ENCODE measurements around the gene DNAH8. TPM values are rescaled to one million over a fixed set of nuclear protein-coding genes. Genes with fewer than 3 reads are reported as not detected.

DNAH8 gene
- total RNA-seq, 3 donors from 2014 or later (not counting 1 experiment from before 2014, with no cell fraction given) = 0.10 TPM; not detected in 2

GRCh38 chr6:39008737-39009136, 293.6 kb downstream of the DNAH8 start:
- intact Hi-C loops (cut with micrococcal nuclease) = no loop called here
- no peaks in the 10 kb centered on the region for H3K4me1 ChIP-seq (ENCODE audit: control insufficient read depth, insufficient read depth, low read length)
- no peaks in the 10 kb centered on the region for H3K36me3 Mint-ChIP-seq
- no peak overlapping the region for H3K4me3 Mint-ChIP-seq
- no peaks in the 10 kb centered on the region for H3K9me3 Mint-ChIP-seq
- H3K27me3 ChIP-seq (ENCODE audit: control insufficient read depth, insufficient read depth, low read length) = peaks cover 5% of the 10 kb centered on the region
- no peak overlapping the region for H3K27ac Mint-ChIP-seq
- DNase-seq = no peak
- no peak for ATAC-seq
- no CpG with 5 or more reads among the region's 1 CpG for WGBS (ENCODE audit: insufficient coverage)
- H3K27me3 Mint-ChIP-seq (ENCODE audit: low read depth in 2 of 2) = peaks cover 49 to 73% of the 10 kb centered on the region in 2 donors
- H3K4me1 Mint-ChIP-seq = no peaks in the 10 kb centered on the region
- H3K36me3 ChIP-seq (ENCODE audit: control insufficient read depth, insufficient read depth, low read length) = no peaks in the 10 kb centered on the region
- no peaks in the 10 kb centered on the region for H3K9me3 ChIP-seq (ENCODE audit: control insufficient read depth, insufficient read depth, low read length)
- H3K4me3 ChIP-seq (ENCODE audit: low read length) = no peak overlapping the region
- TF ChIP-seq CTCF (IDR thresholded peaks at IDR 0.05) = no peak
- no peak overlapping the region for H3K27ac ChIP-seq (ENCODE audit: low read length)

GRCh38 chr6:39009476-39009875, 294.4 kb downstream of the DNAH8 start:
- Histone ChIP-seq H3K9me3 (ENCODE audit: control insufficient read depth, insufficient read depth, low read length) (no peaks in the 10 kb centered on the region), H3K27me3 (ENCODE audit: control insufficient read depth, insufficient read depth, low read length) (peaks cover 5% of the 10 kb centered on the region), H3K27ac (ENCODE audit: low read length) (no peak overlapping the region), H3K36me3 (ENCODE audit: control insufficient read depth, insufficient read depth, low read length) (no peaks in the 10 kb centered on the region), H3K4me1 (ENCODE audit: control insufficient read depth, insufficient read depth, low read length) (no peaks in the 10 kb centered on the region), H3K4me3 (ENCODE audit: low read length) (no peak overlapping the region)
- peaks cover 46 to 75% of the 10 kb centered on the region in 2 donors for H3K27me3 Mint-ChIP-seq (ENCODE audit: low read depth in 2 of 2)
- intact Hi-C loops (cut with micrococcal nuclease) = no loop called here
- no peaks in the 10 kb centered on the region for H3K4me1 Mint-ChIP-seq
- no peak overlapping the region for H3K4me3 Mint-ChIP-seq
- no peaks in the 10 kb centered on the region for H3K36me3 Mint-ChIP-seq
- TF ChIP-seq CTCF (IDR thresholded peaks at IDR 0.05) = no peak
- DNase-seq = no peak
- no peak for ATAC-seq
- H3K27ac Mint-ChIP-seq = no peak overlapping the region
- WGBS (ENCODE audit: insufficient coverage) = 82% methylated on average over 1 of the region's 1 CpG
- H3K9me3 Mint-ChIP-seq = no peaks in the 10 kb centered on the region

- no peaks in the 10 kb centered on the region for H3K9me3 ChIP-seq (ENCODE audit: control insufficient read depth, insufficient read depth, low read length)
- peaks cover 15 to 30% of the 10 kb centered on the region in 2 donors for H3K27me3 Mint-ChIP-seq (ENCODE audit: low read depth in 2 of 2)
- no peaks in the 10 kb centered on the region for H3K36me3 Mint-ChIP-seq
- H3K4me1 ChIP-seq (ENCODE audit: control insufficient read depth, insufficient read depth, low read length) = no peaks in the 10 kb centered on the region
- no peak overlapping the region for H3K27ac Mint-ChIP-seq
- H3K27me3 ChIP-seq (ENCODE audit: control insufficient read depth, insufficient read depth, low read length) = no peaks in the 10 kb centered on the region
- no peak overlapping the region for H3K4me3 ChIP-seq (ENCODE audit: low read length)
- DNase-seq (no peak), ATAC-seq (no peak)
- H3K27ac ChIP-seq (ENCODE audit: low read length) = no peak overlapping the region
- intact Hi-C loops (cut with micrococcal nuclease) = no loop called here
- H3K4me3 Mint-ChIP-seq = no peak overlapping the region
- no peaks in the 10 kb centered on the region for H3K4me1 Mint-ChIP-seq
- H3K9me3 Mint-ChIP-seq = no peaks in the 10 kb centered on the region
- TF ChIP-seq CTCF (IDR thresholded peaks at IDR 0.05) = no peak
- WGBS (ENCODE audit: insufficient coverage) = 88% methylated on average over 7 of the region's 7 CpGs
- H3K36me3 ChIP-seq (ENCODE audit: control insufficient read depth, insufficient read depth, low read length) = no peaks in the 10 kb centered on the region
Observed at GRCh38 chr6:39016839-39017546, 301.9 kb downstream of the DNAH8 start.

DNA sequence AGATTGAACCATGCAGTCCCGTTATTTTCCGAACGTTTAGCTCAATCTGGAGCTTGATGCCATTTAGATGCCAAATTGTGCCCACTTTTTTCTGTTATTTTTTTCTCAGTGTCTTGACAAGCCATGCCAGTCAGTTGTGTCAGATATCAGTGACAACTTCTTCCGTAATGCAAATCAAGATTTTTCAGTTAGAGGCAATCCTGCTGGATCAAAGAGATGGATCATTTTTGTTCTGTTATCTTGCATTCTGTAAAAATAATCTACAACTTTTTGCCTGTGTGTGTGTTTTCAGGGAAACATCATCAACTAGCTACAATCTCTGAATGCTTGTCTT, 302.4 kb downstream of the DNAH8 start:
- Histone ChIP-seq H3K27ac (ENCODE audit: low read length) (no peak overlapping the region), H3K4me1 (ENCODE audit: control insufficient read depth, insufficient read depth, low read length) (no peaks in the 10 kb centered on the region), H3K36me3 (ENCODE audit: control insufficient read depth, insufficient read depth, low read length) (no peaks in the 10 kb centered on the region), H3K9me3 (ENCODE audit: control insufficient read depth, insufficient read depth, low read length) (no peaks in the 10 kb centered on the region), H3K4me3 (ENCODE audit: low read length) (no peak overlapping the region), H3K27me3 (ENCODE audit: control insufficient read depth, insufficient read depth, low read length) (no peaks in the 10 kb centered on the region)
- intact Hi-C loops (cut with micrococcal nuclease) = no loop called here
- Mint-ChIP-seq H3K9me3 (no peaks in the 10 kb centered on the region), H3K27ac (no peak overlapping the region), H3K27me3 (ENCODE audit: low read depth in 2 of 2) (peaks cover 13 to 25% of the 10 kb centered on the region in 2 donors), H3K4me3 (no peak overlapping the region), H3K36me3 (no peaks in the 10 kb centered on the region), H3K4me1 (no peaks in the 10 kb centered on the region)
- DNase-seq = no peak
- WGBS (ENCODE audit: insufficient coverage) = 68% methylated on average over 4 of the region's 4 CpGs
- ATAC-seq = no peak
- TF ChIP-seq CTCF (IDR thresholded peaks at IDR 0.05) = no peak
